ENCODE results near the gene CARMIL1.

GRCh38 chr6:25270559-25270958 is 8.6 kb upstream of the CARMIL1 start:
- TF ChIP-seq CTCF (conservative IDR thresholded peaks at IDR 0.05 in 1 of 2, IDR thresholded peaks at IDR 0.05 in 1 of 2; ENCODE audit: extremely low read depth in 1 of 2, insufficient read depth in 1 of 2, low read depth in 1 of 2, low read length in 2 of 2) (no peak), EZH2 (IDR thresholded peaks at IDR 0.05; ENCODE audit: borderline replicate concordance, low read length) (no peak)
